ENCODE measurements around the gene SLU7. TPM values are rescaled to one million over a fixed set of nuclear protein-coding genes. Genes with fewer than 3 reads are reported as not detected.

Gene SLU7
- total and polyA plus RNA-seq, 7 donors, result 22.4 to 80.3 (median 44.4) TPM

- no peak for TF ChIP-seq CTCF (IDR thresholded peaks at IDR 0.05)
- TF ChIP-seq POLR2AphosphoS5 (IDR thresholded peaks at IDR 0.05), result no peak
- TF ChIP-seq EP300 (IDR thresholded peaks at IDR 0.05), result no peak
- no peak for TF ChIP-seq POLR2A (IDR thresholded peaks at IDR 0.05)
- Histone ChIP-seq H3K36me3 (peaks cover 0 to 6% (median 0%) of the 10 kb centered on the region in 4 donors), H3K4me1 (peaks cover 0 to 17% (median 8%) of the 10 kb centered on the region in 4 donors), H3K9me3 (no peaks in the 10 kb centered on the region), H3K27ac (no peak overlapping the region), H3K4me3 (no peak overlapping the region), H3K27me3 (no peaks in the 10 kb centered on the region)
- WGBS, 2 donors, result 91 to 96% methylated on average over 8 of the region's 8 CpGs
- DNase-seq, result peak; percentile 63
- intact Hi-C loops (cut with DNase I), result no loop called here
Observed at GRCh38 chr5:160353379-160353778, 65.5 kb downstream of the SLU7 start.

GRCh38 chr5:160352308-160352707 is 66.6 kb downstream of the SLU7 start:
- TF ChIP-seq CTCF (IDR thresholded peaks at IDR 0.05) (no peak), EP300 (IDR thresholded peaks at IDR 0.05) (no peak), POLR2AphosphoS5 (IDR thresholded peaks at IDR 0.05) (no peak), POLR2A (IDR thresholded peaks at IDR 0.05) (no peak)
- intact Hi-C loops (cut with DNase I), result no loop called here
- peak; percentile 44 for DNase-seq
- Histone ChIP-seq H3K9me3 (no peaks in the 10 kb centered on the region), H3K27ac (no peak overlapping the region), H3K4me3 (no peak overlapping the region), H3K36me3 (peaks cover 0 to 6% (median 0%) of the 10 kb centered on the region in 4 donors), H3K4me1 (peaks cover 0 to 9% (median 2%) of the 10 kb centered on the region in 4 donors), H3K27me3 (no peaks in the 10 kb centered on the region)
- 95% methylated on average over 4 of the region's 4 CpGs for WGBS, 2 donors

Other genes starting within 250 kb of the SLU7 start
- 1 to 10 TPM in 1 of 4 donors, not detected in 3; 1.4 TPM for gene FABP6, start 189.6 kb downstream of the SLU7 start, total RNA-seq
- 1 to 10 TPM in 1 of 3 donors, under 1 TPM in 1, not detected in 1; 0.50 to 2.1 TPM for gene FABP6, start 189.6 kb downstream of the SLU7 start, polyA plus RNA-seq
- gene CCNJL, start 106.5 kb downstream of the SLU7 start, total RNA-seq, result 1 to 10 TPM in 2 of 4 donors, under 1 TPM in 2; 0.16 to 5.3 (median 1.4) TPM
- 10 to 100 TPM in 2 of 3 donors, 1 to 10 TPM in 1; 4.7 to 18.7 (median 10.8) TPM for gene CCNJL, start 106.5 kb downstream of the SLU7 start, polyA plus RNA-seq
- 1 to 10 TPM in 3 of 4 donors, under 1 TPM in 1; 0.95 to 2.5 (median 1.5) TPM for gene C1QTNF2, start 48.5 kb downstream of the SLU7 start, total RNA-seq
- under 1 TPM in 1 of 3 donors, not detected in 2; 0.85 TPM for gene C1QTNF2, start 48.5 kb downstream of the SLU7 start, polyA plus RNA-seq
- gene FAM200C, start 19.0 kb downstream of the SLU7 start, total RNA-seq, result 10 to 100 TPM in 1 of 4 donors, 1 to 10 TPM in 3; 4.3 to 12.3 (median 8.1) TPM
- 1 to 10 TPM in 2 of 3 donors, under 1 TPM in 1; 0.92 to 1.4 (median 1.2) TPM for gene FAM200C, start 19.0 kb downstream of the SLU7 start, polyA plus RNA-seq
- gene PTTG1, start 2.8 kb upstream of the SLU7 start, total RNA-seq, result 10 to 100 TPM in 1 of 4 donors, 1 to 10 TPM in 3; 1.8 to 11.9 (median 4.7) TPM
- 10 to 100 TPM; 15.0 to 93.8 (median 30.7) TPM for gene PTTG1, start 2.8 kb upstream of the SLU7 start, polyA plus RNA-seq